Ammon's horn (tissue), 1 donor: ENCODE data around the gene EFCC1.
"Not testable (repeated sequence)": the region's sequence is repeated elsewhere in the genome, so short reads cannot be mapped to it uniquely, and the experiment has no call there.

Experiments
- DNase-seq: peaks from one replicate; pipeline ENCODE4 v3.0.0-alpha.2; 2016; ENCODE audit warnings: low spot score

The EFCC1 gene

GRCh38 chr3:129054605-129055104, 53.6 kb downstream of the EFCC1 start:
- DNase-seq: no peak

GRCh38 chr3:129056451-129057173, 55.5 kb downstream of the EFCC1 start:
- no peak for DNase-seq

GRCh38 chr3:129057249-129057648, 56.1 kb downstream of the EFCC1 start:
- no peak for DNase-seq

GRCh38 chr3:129058441-129059200, 57.5 kb downstream of the EFCC1 start:
- DNase-seq: peak; percentile 64

GRCh38 chr3:129059311-129059958, 58.3 kb downstream of the EFCC1 start:
- no peak for DNase-seq

- DNase-seq: no peak
Observed at GRCh38 chr3:129060276-129061022, 59.3 kb downstream of the EFCC1 start, which contains the start of gene GP9. GP9 (plus strand) TSS chr3:129060779; CDS start chr3:129061740, 961 bp downstream.

GRCh38 chr3:129061023-129061887, 60.2 kb downstream of the EFCC1 start:
- DNase-seq: no peak

GRCh38 chr3:129061888-129062834, 61.1 kb downstream of the EFCC1 start:
- DNase-seq: no peak

GRCh38 chr3:129063091-129063640, 62.1 kb downstream of the EFCC1 start:
- DNase-seq: no peak

GRCh38 chr3:129063841-129064482, 62.9 kb downstream of the EFCC1 start:
- DNase-seq: no peak

GRCh38 chr3:129065016-129065719, 64.1 kb downstream of the EFCC1 start:
- no peak for DNase-seq

- no peak for DNase-seq
Observed at GRCh38 chr3:129065720-129066073, 64.6 kb downstream of the EFCC1 start.

- DNase-seq: not testable (repeated sequence)
Observed at GRCh38 chr3:129067719-129068118, 66.6 kb downstream of the EFCC1 start.

- DNase-seq: no peak
Observed at GRCh38 chr3:129068291-129068886, 67.3 kb downstream of the EFCC1 start.

GRCh38 chr3:129069313-129070085, 68.4 kb downstream of the EFCC1 start:
- not testable (repeated sequence) for DNase-seq

GRCh38 chr3:129070086-129070885, 69.2 kb downstream of the EFCC1 start:
- DNase-seq: no peak
